Measurements from ENCODE around the gene TNFRSF14.
A peak's percentile ranks its signal among the peaks of the same experiment; 100 is the strongest.

TNFRSF14 gene

GRCh38 chr1:2604844-2605508 lies 48.8 kb downstream of the TNFRSF14 start:
- no peak for DNase-seq

GRCh38 chr1:2605509-2606395 lies 49.6 kb downstream of the TNFRSF14 start:
- DNase-seq, result no peak

- no peak for DNase-seq
Measured at GRCh38 chr1:2606396-2606880, 50.3 kb downstream of the TNFRSF14 start.

GRCh38 chr1:2606881-2607621 lies 50.9 kb downstream of the TNFRSF14 start:
- DNase-seq, result no peak

- DNase-seq, result no peak
Measured at GRCh38 chr1:2607641-2608091, 51.5 kb downstream of the TNFRSF14 start.

GRCh38 chr1:2609319-2610035 lies 53.3 kb downstream of the TNFRSF14 start:
- DNase-seq, result no peak

- DNase-seq, result no peak
Measured at GRCh38 chr1:2610036-2610959, 54.1 kb downstream of the TNFRSF14 start.

- peak; percentile 31 to 38 for DNase-seq
Measured at GRCh38 chr1:2611031-2611501, 54.9 kb downstream of the TNFRSF14 start.

- no peak for DNase-seq
Measured at GRCh38 chr1:2611621-2612437, 55.7 kb downstream of the TNFRSF14 start.

- no peak for DNase-seq
Measured at GRCh38 chr1:2612591-2613365, 56.6 kb downstream of the TNFRSF14 start.

Data from stimulated activated CD4-positive, alpha-beta T cell treated with anti-CD3 and anti-CD28 coated beads, Interleukin-2, amount 100 ng/mL, for 48 hours (primary cell).